NCI-H524 treated with DMSO at 0.1 percent for 48 hours (cell line): ENCODE results near the gene TAF7L.

Experiments
- DNase-seq: peaks from one replicate; lab custom pipeline; 2025; lab: John Stamatoyannopoulos, UW

The TAF7L gene

GRCh38 chrX:101220662-101221260 is 70.4 kb downstream of the TAF7L start:
- DNase-seq: no peak

- DNase-seq: no peak
Observed at GRCh38 chrX:101219864-101220346, 71.2 kb downstream of the TAF7L start.

GRCh38 chrX:101219116-101219863 is 71.8 kb downstream of the TAF7L start, which contains the start of gene DRP2:
TSS of gene DRP2 (plus strand) at chrX:101219786. CDS start at chrX:101231648, 11,862 bp downstream.
- no peak for DNase-seq
